Spleen (tissue), 7 donors: ENCODE measurements around the gene BIRC5.
A peak's percentile ranks its signal among the peaks of the same experiment; 100 is the strongest.

Experiments
- POLR2A ChIP-seq, 3 donors: fragments of 450-650 bp; IDR thresholded peaks; one replicate each; pipeline ENCODE4 v1.5.1; 2017; ENCODE audit warnings: antibody characterized with exemption in 3 of 3, mild to moderate bottlenecking in 1 of 3
- POLR2AphosphoS5 ChIP-seq, 3 donors: sonication (generic); formaldehyde crosslinking; IDR thresholded peaks; one replicate each; pipeline ENCODE4 v1.5.1; 2017; ENCODE audit warnings: antibody characterized with exemption in 3 of 3
- TF ChIP-seq, protein P1 (sequence below), 11 experiments: fragments of 200-600 bp in 7 of 11; fragments of 450-650 bp in 4 of 11; sonication (generic) in 4 of 11; IDR thresholded peaks in 8 of 11; conservative IDR thresholded peaks in 3 of 11; 1 replicate in 7 of 11; 2 replicates in 4 of 11; pipeline versions ENCODE4 v1.4.0 to v1.8.0; 2016 to 2021; ENCODE audit warnings: antibody characterized with exemption in 11 of 11, inconsistent platforms in 4 of 11, mild to moderate bottlenecking in 1 of 11
- donor health status: DM: no; HTN: no; CAD: no; lungs with moderate emphysema.
- donor health status: DM: no; HTN: no; CAD: no.
- donor health status: DM: no; HTN: no; CAD: no.

DNA sequence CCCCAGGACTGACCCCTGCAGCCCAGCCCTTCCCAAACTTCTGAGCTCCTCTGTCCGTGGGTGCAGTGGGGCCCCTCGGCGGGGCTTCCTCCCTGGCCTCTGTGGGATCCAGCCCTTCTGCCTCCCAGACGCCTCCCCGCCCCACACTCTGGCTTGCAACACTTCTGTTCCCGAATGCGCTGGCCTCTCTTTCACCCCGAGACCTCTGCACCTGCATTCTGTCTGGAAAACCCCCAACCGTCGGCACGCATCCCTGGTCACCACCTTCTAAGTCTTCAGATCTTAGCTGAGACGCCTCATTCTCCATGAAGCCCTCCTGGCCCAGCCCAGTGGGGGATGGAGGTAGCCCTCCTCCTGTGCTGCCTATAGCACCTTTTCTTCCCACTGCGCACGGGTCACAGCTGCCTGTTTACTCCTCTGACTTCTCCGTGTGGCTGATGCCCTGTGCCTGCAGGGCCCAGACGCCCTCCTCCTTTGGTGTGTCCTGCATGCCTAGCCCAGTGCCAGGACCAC is 43.8 kb downstream of the BIRC5 start:
- TF ChIP-seq, protein P1, sequence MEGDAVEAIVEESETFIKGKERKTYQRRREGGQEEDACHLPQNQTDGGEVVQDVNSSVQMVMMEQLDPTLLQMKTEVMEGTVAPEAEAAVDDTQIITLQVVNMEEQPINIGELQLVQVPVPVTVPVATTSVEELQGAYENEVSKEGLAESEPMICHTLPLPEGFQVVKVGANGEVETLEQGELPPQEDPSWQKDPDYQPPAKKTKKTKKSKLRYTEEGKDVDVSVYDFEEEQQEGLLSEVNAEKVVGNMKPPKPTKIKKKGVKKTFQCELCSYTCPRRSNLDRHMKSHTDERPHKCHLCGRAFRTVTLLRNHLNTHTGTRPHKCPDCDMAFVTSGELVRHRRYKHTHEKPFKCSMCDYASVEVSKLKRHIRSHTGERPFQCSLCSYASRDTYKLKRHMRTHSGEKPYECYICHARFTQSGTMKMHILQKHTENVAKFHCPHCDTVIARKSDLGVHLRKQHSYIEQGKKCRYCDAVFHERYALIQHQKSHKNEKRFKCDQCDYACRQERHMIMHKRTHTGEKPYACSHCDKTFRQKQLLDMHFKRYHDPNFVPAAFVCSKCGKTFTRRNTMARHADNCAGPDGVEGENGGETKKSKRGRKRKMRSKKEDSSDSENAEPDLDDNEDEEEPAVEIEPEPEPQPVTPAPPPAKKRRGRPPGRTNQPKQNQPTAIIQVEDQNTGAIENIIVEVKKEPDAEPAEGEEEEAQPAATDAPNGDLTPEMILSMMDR (IDR thresholded peaks at IDR 0.05 in 8 of 11, conservative IDR thresholded peaks at IDR 0.05 in 3 of 11) = no peak
- TF ChIP-seq POLR2A (IDR thresholded peaks at IDR 0.05) (no peak), POLR2AphosphoS5 (IDR thresholded peaks at IDR 0.05) (peak; percentile 37 to 74 (median 53))
